Activated CD4-positive, alpha-beta T cell treated with anti-CD3 and anti-CD28 coated beads for 1 hour (primary cell): ENCODE results near the gene CRYBA1.
A peak's percentile ranks its signal among the peaks of the same experiment; 100 is the strongest.

Experiments
- DNase-seq: peaks from one replicate; pipeline ENCODE4 v3.0.0-alpha.2; 2020

CRYBA1 gene

GRCh38 chr17:29283961-29284360 lies 37.3 kb downstream of the CRYBA1 start:
- DNase-seq = no peak

GRCh38 chr17:29289852-29290251 lies 43.2 kb downstream of the CRYBA1 start:
- no peak for DNase-seq

GRCh38 chr17:29291163-29291752 lies 44.6 kb downstream of the CRYBA1 start:
- DNase-seq = no peak

GRCh38 chr17:29292071-29292991 lies 45.7 kb downstream of the CRYBA1 start:
- peak; percentile 33 for DNase-seq

GRCh38 chr17:29292992-29293889 lies 46.6 kb downstream of the CRYBA1 start:
- DNase-seq = peak; percentile 24

- peak; percentile 97 for DNase-seq
Observed at GRCh38 chr17:29293890-29294579, 47.4 kb downstream of the CRYBA1 start, which contains the start of gene NUFIP2. Gene NUFIP2, minus strand, starts transcription at chr17:29294148. Its CDS starts 89 bp downstream, at chr17:29294059.

GRCh38 chr17:29294580-29294900 lies 47.9 kb downstream of the CRYBA1 start:
- no peak for DNase-seq

- DNase-seq = no peak
Observed at GRCh38 chr17:29295420-29295819, 48.8 kb downstream of the CRYBA1 start.

GRCh38 chr17:29299031-29299430 lies 52.4 kb downstream of the CRYBA1 start:
- no peak for DNase-seq

- DNase-seq = no peak
Observed at GRCh38 chr17:29303386-29303785, 56.7 kb downstream of the CRYBA1 start.
